Measurements from ENCODE around the gene ANO6. TPM values are rescaled to one million over a fixed set of nuclear protein-coding genes. Genes with fewer than 3 reads are reported as not detected.

The ANO6 gene
- total RNA-seq, 1 experiment from 2014 or later, result 18.1 TPM

GRCh38 chr12:45184147-45184963 lies 31.5 kb upstream of the ANO6 start:
- POLR2A ChIA-PET (ENCODE audit: unreplicated experiment), result no interaction called here
- Histone ChIP-seq H3K9me2 (replicated peaks; ENCODE audit: low read length) (no peaks in the 10 kb centered on the region), H3K27me3 (ENCODE audit: low read length) (no peaks in the 10 kb centered on the region), H3K9me3 (ENCODE audit: low read length) (no peaks in the 10 kb centered on the region; the same call in 1 of the 2 replicates), H3K4me2 (ENCODE audit: low read length) (no peak overlapping the region), H3K4me3 (ENCODE audit: low read length) (no peak overlapping the region), H3K79me2 (ENCODE audit: low read length) (no peaks in the 10 kb centered on the region), H3F3A (ENCODE audit: low read length, unreplicated experiment) (no peaks in the 10 kb centered on the region), H3K27ac (ENCODE audit: low read length) (no peak overlapping the region), H4K20me1 (ENCODE audit: low read length) (no peaks in the 10 kb centered on the region), H3K9ac (ENCODE audit: low read length) (no peak overlapping the region), H2AFZ (ENCODE audit: low read length) (no peak overlapping the region), H3K36me3 (ENCODE audit: low read depth, low read length) (no peaks in the 10 kb centered on the region), H3K4me1 (ENCODE audit: insufficient read depth, low read length) (no peaks in the 10 kb centered on the region)
- intact Hi-C loops (cut with micrococcal nuclease), result loop anchor here (5.0 kb wide), 1 partner anchor 48 kb away; no protein-coding TSS in a partner anchor
- no TSS peak for BruUV-seq (replicated peaks)
- TF ChIP-seq CTCF (conservative IDR thresholded peaks at IDR 0.05; ENCODE audit: low read depth, low read length) (no peak), EZH2 (IDR thresholded peaks at IDR 0.05; ENCODE audit: low read length, unreplicated experiment) (no peak), EZH2phosphoT487 (IDR thresholded peaks at IDR 0.05; ENCODE audit: borderline replicate concordance, low read length) (no peak)
- ATAC-seq (no peak), DNase-seq (no peak)
- CTCF ChIA-PET, result interaction anchor here (0.6 kb wide), 1 partner anchor 203 kb away, joined by 3 read pairs; no protein-coding TSS in a partner anchor

- CTCF ChIA-PET, result interaction anchor here (0.7 kb wide), 1 partner anchor 157 kb away, joined by 3 read pairs; no protein-coding TSS in a partner anchor
Observed at GRCh38 chr12:45186762-45187161, 29.1 kb upstream of the ANO6 start.

More at GRCh38 chr12:45186762-45187161, 29.1 kb upstream of the ANO6 start:
- H3K79me2 ChIP-seq (ENCODE audit: low read length), result no peaks in the 10 kb centered on the region
- no peak overlapping the region for H3K4me3 ChIP-seq (ENCODE audit: low read length)
- POLR2A ChIA-PET (ENCODE audit: unreplicated experiment), result no interaction called here
- H3F3A ChIP-seq (ENCODE audit: low read length, unreplicated experiment), result no peaks in the 10 kb centered on the region
- DNase-seq (no peak), ATAC-seq (no peak)
- no peaks in the 10 kb centered on the region for H3K27me3 ChIP-seq (ENCODE audit: low read length)
- H3K4me2 ChIP-seq (ENCODE audit: low read length), result no peak overlapping the region
- H3K36me3 ChIP-seq (ENCODE audit: low read depth, low read length), result no peaks in the 10 kb centered on the region
- BruUV-seq (replicated peaks), result no TSS peak
- no peaks in the 10 kb centered on the region for H3K9me2 ChIP-seq (replicated peaks; ENCODE audit: low read length)
- H4K20me1 ChIP-seq (ENCODE audit: low read length), result no peaks in the 10 kb centered on the region
- H3K4me1 ChIP-seq (ENCODE audit: insufficient read depth, low read length), result 0 out of 2 replicates have a peak, but pooled peaks cover 6% of the 10 kb centered on the region
- no peak for TF ChIP-seq EZH2 (IDR thresholded peaks at IDR 0.05; ENCODE audit: low read length, unreplicated experiment)
- no peak for TF ChIP-seq EZH2phosphoT487 (IDR thresholded peaks at IDR 0.05; ENCODE audit: borderline replicate concordance, low read length)
- no peak for TF ChIP-seq CTCF (conservative IDR thresholded peaks at IDR 0.05; ENCODE audit: low read depth, low read length)
- intact Hi-C loops (cut with micrococcal nuclease), result no loop called here
- H3K9ac ChIP-seq (ENCODE audit: low read length), result no peak overlapping the region
- H2AFZ ChIP-seq (ENCODE audit: low read length), result no peak overlapping the region
- H3K27ac ChIP-seq (ENCODE audit: low read length), result no peak overlapping the region
- H3K9me3 ChIP-seq (ENCODE audit: low read length), result no peaks in the 10 kb centered on the region

Data from PC-3 (cell line).